Measurements from ENCODE around the gene CREM.
"Not testable (repeated sequence)": the region's sequence is repeated elsewhere in the genome, so short reads cannot be mapped to it uniquely, and the experiment has no call there.

CREM gene

DNA sequence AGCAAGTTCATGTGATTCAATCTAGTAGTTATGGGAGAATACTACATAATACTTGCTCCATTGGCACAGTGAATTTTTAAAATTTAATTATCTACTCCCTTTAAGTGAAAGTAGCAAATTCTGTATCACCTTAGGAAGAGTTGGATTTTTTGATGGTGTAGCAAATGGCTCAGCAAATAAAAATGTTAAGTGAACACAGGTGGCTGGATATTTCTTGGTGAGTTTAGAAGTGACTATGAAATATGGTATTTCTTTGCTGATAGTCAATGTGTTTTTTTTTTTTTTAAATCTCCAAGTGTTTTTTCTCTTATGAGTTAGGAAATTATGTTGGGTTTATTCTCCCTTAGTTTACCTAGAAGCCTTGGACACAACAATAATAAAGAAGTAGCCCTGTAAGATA is 67.8 kb downstream of the CREM start:
- DNase-seq (ENCODE audit: low read depth in 2 of 2) = no peak

DNA sequence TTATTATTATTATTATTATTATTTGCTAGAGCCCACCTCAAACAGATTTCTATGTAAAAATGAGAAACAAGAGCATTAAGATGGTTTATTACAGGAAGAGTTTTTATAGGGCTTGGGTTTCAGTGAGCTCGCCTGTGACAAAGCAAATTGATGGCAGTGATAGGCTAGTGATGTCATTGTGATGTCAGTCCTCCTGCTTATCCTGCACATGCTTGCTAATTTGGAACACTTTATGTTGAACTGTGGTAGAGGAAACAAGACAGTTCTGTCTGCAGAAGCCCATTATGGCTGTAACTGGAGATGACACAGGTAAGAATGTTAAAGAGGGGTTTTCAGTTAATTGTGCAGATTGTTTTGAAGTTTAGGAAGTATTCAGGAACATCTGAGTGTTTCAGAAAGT is 68.3 kb downstream of the CREM start:
- peak in 1 of 2 donors; percentile 23 for DNase-seq (ENCODE audit: low read depth in 2 of 2)

DNA sequence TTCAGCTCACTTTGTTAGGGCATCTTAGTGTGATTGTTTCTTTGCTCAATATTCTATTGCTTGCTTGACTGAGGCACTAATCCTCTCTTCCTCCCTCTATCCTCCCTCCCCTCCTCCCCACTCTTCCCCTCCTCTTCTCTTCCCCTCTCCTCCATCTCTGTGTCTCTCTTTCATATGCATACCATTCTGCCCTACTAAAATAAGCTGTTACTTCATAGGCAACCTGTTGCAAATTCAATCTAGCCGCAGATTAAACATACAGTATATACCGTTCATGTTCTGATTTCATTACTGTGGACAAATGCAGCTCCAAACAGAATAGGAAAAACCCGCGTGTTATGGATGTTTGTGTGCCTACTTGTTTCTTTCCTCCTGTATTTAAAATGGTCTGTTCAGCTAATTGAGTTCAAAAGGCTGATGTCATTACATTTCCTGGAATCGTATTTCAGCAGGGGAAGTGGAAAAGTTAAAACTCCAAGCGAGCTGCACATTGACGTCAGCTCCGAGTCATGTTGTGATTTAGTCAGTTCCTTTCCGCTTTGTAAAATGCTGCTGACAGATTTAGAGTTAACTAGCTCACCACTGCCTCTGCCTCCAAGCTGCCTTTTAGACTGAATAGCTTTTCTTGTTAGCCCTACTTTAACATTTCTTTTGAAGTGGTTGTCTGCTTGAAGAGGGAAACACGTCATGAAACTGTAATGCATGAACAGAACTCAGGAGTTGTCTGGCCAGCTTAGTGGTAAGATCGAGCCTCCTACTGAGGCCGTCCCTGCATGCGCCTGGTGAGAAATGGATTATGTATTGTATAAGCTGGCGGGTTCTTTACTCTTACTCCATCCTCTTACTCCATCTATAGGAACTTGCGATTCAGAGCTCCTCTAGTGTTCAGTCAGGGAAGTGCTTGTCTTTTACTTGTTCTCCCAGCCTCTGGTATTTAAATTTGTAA is 69.0 kb downstream of the CREM start:
- peak; percentile 55 to 72 for DNase-seq (ENCODE audit: low read depth in 2 of 2)

DNA sequence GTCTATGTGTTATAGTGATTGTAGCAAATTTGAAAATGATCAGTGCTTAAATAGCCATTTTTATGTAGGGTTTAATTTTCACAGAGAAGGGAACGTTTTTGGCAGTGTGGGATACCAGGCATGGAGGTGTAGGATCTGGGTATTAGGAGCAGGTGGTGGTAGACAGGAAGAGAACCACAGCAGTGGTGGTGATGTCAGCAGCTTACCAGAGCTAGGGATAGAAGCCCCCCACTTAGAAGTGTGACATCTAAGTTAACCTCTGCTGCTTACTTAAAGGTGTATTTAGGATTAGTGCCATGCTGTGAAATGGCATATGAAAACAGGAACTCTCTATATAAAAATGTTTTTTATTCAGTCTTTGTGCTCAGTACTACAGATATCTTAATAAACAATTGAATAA is 73.8 kb downstream of the CREM start:
- no peak for DNase-seq (ENCODE audit: low read depth in 2 of 2)

DNA sequence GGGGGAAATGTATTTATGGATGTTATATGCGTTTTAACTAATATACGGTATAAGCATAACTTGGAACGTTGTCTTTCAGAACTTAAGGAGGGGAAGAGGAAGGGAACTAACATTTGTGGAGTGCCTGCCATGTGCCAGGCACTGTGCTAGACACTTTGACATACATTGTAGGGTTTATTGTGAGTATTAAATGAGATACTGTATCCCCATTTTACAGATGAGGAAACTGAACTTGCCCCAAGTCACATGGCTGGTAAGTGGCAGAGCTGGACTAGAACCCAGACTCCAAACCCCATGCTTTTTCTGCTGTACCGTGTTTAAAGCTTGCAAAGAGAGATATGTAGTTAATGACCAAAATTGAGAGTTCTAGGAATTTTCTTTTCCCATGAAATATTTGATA is 74.6 kb downstream of the CREM start:
- no peak for DNase-seq (ENCODE audit: low read depth in 2 of 2)

DNA sequence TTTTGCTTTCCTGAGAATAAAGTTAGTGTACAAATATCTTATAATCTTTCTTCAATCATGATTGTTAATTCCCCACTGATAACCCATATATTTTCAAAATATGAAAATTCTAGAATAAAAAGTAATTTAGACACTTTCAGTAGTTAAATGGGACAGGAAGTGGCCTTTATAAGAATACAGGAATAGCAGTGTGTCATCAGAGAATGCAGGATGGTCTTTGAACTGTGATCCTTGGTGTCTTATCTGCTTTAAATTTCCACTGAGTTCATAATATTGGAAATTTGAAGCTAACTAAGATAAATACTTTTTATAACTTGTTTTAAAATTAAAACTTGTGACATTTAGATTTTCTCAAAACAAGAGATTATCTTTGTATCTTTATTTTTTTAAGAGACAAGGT is 75.4 kb downstream of the CREM start:
- DNase-seq (ENCODE audit: low read depth in 2 of 2) = no peak

DNA sequence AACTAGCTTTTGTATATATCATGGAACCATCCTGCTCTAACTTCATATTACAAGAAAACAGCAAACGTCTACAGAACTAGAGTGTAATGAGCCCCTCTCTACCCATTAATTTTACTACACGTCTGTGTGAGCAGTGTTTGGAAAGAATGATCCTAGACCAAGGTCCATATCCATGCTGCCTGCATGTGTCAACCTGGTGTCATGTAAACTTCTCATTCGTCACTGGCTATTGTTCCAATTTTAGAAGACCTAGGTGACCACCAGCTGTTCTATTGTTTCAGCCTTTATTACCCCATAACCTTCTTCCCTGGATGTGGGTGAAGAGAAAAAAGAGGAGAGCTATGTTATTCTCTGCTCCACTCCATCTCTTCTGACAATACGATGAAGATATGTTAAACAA is 77.1 kb downstream of the CREM start:
- no peak for DNase-seq (ENCODE audit: low read depth in 2 of 2)

DNA sequence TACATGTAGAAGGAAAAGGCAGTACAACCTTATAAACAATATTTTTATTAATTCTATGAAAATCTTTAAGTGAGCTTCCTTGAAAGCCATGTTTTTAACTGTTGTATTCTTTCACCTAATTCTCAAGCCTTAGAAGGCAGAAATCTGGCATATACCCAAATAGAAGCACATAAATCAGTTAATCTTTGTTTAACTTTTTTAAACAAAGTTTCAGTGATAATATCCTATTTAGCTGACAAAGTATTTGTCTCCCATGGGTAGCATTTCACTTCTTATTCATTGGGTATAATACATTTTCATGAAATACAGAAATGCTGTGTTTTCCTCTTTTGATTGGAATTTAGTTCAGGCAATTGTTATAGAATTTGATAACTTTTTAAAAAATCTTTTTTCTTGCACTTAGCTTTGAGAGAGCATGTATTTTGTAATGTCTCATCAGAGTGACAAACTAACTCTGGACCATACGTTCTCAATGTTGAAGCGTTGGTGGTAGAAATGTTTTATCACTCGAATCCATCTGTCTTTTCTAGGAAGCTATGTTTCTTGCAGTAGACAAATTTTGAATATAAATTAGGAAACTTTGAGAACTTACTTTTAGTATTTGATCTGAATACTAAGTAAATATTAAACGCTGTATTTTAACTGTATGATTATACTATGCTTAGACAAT is 78.1 kb downstream of the CREM start:
- no peak for DNase-seq (ENCODE audit: low read depth in 2 of 2)

DNA sequence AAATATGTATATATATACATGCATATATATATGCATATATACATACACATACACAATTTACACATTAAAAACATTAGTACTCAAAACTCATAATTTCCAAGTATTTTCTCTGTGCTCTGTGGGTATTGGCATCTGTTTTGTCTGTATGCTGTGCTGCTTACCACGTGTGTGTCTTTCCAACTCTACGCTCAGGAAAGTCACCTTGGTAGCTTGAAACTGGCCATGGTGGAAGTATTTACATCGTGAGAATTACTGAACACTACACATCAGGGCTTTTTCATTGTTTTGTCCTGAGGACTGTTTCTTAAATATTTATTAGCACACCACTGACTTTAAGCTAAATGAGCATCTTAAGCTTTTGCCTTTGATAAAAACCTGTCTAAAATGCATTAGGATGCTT is 79.6 kb downstream of the CREM start:
- no peak for DNase-seq (ENCODE audit: low read depth in 2 of 2)

DNA sequence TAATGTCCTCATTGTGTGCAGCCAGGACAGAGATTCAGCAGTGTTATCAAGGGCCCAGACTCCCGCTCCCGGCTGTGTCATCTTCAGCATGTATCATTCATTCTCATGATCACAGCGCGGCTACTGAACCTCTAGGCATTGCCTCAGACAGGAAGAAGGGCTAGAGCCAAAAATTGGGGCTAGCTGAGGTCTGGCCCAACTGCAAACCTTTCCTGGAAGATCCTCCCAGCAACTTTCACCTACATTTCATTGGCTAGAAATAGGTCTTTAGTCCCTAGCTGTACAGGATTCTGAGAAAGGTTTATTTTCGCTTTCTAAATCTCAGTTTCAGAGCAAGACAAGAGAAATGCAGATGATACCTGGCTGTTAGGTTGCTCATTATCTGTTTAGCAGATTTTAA is 81.9 kb downstream of the CREM start:
- DNase-seq (ENCODE audit: low read depth in 2 of 2) = no peak

DNA sequence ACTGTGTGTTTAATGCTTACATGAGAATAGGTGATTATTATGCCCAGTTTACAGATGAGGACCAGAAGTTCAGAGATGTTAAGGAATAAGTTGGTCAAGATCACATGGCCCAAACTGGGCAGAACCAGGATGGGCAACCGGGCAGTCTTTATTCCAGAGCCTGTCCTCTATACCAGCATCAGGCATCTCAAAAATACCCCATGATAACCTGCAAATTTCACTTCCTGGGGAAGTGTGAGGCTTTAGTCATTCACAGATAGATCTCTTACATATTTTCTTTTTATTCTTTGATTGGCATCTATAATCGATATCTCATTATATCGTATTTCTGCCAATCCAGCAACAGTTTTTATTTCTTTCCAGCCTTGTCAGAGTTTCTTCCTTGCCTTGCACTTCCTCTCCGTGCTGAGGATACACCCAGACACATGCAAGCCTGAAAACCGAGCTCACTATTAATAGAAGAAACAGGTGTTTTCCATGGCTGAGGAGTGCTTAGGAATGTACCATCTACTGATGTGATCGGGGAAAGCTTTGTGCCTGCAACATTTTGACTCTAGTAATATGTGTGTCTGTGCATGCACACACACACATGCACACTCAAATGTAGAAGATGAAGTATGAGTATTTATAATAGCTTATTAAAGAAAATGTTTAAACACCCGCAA is 82.4 kb downstream of the CREM start:
- no peak for DNase-seq (ENCODE audit: low read depth in 2 of 2)

DNA sequence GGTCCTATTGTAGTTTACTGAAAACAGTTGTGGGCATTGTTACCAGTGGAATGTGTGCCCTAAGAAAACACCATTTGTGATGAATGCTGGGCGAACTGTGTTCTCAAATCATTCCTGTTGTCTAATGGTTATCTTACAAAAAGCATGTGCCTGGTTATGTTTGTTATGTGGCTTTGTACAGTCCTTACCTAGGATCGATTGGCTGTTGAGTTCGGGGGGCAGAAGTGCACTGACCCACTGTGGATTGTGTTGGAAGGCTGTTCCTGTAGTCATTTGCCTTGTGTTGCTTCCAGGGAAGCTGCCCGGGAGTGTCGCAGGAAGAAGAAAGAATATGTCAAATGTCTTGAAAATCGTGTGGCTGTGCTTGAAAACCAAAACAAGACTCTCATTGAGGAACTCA is 84.3 kb downstream of the CREM start:
- DNase-seq (ENCODE audit: low read depth in 2 of 2) = no peak

DNA sequence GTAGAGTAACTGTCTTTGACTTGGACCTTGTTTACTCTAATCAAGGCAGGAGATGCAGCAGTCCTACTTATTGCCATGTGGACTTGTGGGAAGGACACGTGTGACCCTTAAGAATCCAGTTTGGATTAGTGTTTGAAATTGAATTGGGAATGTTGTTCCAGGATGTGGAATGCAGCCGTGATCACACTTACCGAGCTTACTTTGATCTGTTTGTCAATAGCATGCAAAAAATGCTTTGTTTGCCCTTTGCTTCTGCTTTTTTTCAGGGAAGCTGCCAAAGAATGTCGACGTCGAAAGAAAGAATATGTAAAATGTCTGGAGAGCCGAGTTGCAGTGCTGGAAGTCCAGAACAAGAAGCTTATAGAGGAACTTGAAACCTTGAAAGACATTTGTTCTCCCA is 84.7 kb downstream of the CREM start:
- DNase-seq (ENCODE audit: low read depth in 2 of 2) = no peak

DNA sequence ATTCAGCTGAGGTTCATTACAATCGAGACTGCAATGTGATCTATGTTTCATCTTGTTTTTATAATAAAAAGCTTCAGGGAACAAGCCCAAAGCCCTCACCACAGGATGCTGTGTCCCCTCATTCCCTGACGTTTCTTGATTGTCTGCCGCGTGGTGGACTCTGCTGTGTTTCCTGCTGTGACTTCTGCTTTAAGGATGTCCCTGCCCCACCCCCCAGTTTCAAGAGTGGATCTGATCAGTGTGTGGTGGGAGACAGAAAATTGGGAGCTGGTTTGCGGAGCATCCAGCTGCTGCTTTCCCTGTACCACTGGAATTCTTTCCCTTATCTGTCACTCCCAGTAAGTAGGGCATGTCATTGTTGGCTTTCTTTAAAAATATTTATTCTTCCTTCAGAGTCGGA is 86.2 kb downstream of the CREM start:
- DNase-seq (ENCODE audit: low read depth in 2 of 2) = no peak

DNA sequence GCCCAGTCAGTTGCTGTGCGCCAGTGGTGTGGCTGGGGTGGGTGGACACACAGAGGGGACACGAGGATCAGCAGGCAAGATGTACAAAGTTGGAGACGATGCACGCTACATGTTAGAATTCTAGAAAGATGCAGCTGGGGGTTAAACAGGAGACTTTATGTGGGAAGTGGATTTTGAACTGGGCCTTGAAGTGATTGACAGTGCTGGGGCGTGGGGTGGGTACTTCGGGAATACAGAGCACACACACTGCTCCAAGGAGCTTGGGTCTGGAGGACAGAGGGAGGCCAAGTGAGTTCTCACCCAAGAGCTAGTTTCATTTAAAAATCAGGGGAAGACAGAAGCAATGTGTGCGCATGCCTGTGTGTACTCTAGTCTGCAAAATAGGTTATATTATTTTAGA is 87.1 kb downstream of the CREM start:
- DNase-seq (ENCODE audit: low read depth in 2 of 2) = no peak

DNA sequence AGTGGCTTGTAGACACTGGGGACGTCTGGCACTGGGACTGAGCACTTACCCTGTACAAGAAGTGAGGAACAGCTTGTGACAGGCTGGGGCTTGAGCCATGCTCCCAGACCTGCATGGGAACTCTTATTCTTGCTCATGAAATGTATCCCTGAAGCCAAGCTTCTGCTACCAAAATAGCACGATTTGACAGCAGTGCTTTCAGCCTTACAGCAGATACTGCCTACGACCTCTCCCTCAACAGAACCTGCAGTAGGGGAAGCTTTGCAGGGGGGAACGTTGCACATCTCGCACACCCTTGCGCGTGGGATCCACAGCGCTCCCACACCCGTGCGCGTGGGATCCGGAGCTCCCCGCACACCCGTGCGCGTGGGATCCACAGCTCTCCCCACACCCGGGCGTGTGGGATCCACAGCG is 88.0 kb downstream of the CREM start:
- DNase-seq (ENCODE audit: low read depth in 2 of 2) = no peak

DNA sequence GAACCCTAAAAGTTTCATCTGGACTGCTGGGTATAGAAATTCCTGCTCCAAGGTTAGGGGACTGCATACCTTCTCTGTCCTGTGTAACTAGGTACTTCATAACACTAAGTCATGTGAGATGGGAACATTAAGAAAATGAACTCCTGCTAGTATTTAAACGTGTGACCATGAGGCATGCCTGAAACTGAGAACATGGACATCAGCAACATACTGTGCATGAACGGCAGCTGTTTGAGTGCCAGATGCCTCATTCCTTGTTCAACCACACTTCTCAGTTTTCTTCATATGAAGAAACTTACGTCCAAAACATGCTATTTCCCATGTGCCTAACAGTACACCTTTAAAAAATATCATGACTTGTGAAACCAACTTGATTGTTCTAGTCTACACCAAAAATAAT is 88.5 kb downstream of the CREM start:
- DNase-seq (ENCODE audit: low read depth in 2 of 2) = no peak

DNA sequence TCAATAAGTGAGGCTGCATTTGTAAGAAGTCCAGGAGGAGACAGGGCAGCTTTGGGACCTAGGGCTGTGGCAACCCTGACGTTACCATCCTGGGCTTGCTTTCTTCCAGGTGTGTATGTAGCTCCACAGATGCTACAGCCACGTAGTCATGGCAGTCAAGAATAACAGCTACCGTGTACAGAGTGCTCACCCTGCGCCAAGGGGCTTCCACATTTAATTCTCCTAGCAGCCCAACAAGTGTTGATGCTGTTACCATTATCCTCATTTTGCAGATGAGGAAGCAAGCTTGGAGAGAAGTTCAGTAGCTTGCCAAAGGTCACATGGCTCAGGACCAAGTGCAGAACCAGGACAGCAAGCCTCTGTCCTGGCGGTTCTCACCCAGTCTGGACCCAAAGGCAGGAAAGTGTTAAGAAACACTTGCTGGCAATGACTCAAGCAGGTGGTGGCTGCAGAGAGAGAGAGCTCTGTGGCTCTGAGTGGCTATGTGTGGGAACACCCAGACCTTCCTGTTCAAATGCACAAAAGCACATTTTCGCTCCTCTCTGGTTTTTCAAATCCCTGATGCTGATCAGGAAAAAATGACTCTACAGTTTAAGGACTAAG is 89.8 kb downstream of the CREM start:
- DNase-seq (ENCODE audit: low read depth in 2 of 2) = no peak

DNA sequence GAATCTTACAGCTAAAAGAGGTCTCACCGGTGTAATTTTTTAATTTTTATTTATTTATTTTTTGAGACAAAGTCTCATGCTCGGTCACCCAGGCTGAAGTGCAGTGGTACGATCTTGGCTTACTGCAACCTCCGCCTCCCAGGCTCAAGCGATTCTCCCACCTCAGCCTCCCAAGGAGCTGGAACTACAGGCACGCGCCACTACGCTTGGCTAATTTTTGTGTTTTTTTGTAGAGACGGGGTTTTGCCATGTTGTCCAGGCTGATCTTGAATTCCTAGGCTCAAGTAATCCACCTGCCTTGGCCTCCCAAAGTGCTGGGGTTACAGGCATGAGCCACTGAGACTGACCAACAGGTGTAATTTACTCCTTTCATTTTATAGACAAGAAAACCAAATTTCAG is 90.3 kb downstream of the CREM start:
- DNase-seq (ENCODE audit: low read depth in 2 of 2) = not testable (repeated sequence)

DNA sequence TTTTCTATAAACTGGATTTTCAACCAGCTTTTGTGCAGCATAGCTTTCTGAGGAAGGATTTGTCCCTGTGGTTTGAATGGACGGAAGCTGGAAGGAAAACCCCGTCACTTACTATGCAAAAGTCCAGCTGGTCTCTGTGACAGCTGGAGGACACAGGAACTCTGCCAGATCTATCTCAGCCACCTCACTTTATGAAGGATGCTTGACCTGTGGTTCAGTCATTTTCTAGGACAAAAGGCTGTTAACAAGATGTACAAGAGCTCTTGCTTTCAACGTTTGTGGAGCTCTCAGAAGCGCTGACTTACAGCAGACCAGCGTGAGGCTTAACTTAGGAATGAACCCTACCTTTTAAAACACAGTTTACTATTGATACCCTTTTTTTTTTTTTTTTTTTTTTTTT is 90.8 kb downstream of the CREM start:
- DNase-seq (ENCODE audit: low read depth in 2 of 2) = no peak

DNA sequence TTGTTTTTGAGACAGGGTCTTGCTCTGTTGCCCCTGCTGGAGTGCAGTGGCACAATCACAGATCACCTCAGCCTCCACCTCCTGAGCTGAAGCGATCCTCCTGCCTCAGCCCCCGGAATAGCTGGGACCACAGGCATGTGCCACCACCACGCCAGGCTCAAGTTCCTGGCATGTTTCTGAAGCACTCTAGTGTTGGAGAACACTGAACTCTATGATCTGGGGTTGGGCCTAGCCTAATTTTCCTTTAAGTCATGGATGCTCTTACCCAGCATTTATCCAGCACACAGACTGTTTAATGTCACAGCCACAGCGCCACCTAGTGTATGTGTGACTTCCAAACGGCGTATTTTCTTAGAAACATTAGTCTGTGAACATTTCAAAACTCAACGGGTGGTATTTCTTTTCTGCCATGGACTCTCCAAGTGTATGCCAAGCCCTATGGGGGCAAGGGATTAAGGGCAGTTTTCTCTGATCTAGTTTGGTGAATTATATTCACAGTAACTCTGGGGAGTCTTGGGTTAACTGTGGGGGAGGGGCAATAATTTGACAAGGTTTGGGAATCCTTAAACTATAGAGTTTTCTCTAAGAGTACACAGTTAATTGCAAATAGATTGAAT is 91.8 kb downstream of the CREM start:
- DNase-seq (ENCODE audit: low read depth in 2 of 2) = peak; percentile 68 to 69

DNA sequence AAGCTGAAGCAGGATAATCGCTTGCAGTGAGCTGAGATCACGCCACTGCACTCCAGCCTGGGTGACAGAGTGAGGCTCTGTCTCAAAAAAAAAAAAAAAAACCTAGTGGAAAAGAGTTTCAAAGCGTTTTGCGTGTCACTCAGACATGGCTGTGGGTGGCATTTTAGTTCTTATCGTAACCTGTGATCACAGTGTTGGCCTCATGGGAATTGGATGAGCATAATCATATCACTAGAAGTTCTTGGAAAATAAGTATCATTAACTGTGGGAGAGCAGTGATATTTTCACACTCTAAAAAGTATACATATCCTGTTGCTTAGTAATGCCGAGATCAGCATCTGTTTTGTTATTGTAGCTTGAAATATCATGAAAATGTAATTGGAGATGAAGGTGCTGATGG is 92.6 kb downstream of the CREM start:
- DNase-seq (ENCODE audit: low read depth in 2 of 2) = peak in 1 of 2 donors; percentile 9
